ENCODE measurements around the gene ASB14.
"Not testable (repeated sequence)": the region's sequence is repeated elsewhere in the genome, so short reads cannot be mapped to it uniquely, and the experiment has no call there.

Gene ASB14

GRCh38 chr3:57292159-57292896 is at the start of gene ASB14:
Gene ASB14 (minus strand): TSS chr3:57292685. CDS start chr3:57292033, 652 bp downstream.
- no peak for DNase-seq (ENCODE audit: low spot score)

GRCh38 chr3:57339071-57339642 is 46.7 kb upstream of the ASB14 start:
- not testable (repeated sequence) for DNase-seq (ENCODE audit: low spot score)

GRCh38 chr3:57338272-57339070 is 46.0 kb upstream of the ASB14 start:
- DNase-seq (ENCODE audit: low spot score), result not testable (repeated sequence)

- no peak for DNase-seq (ENCODE audit: low spot score)
Measured at GRCh38 chr3:57335283-57335938, 42.9 kb upstream of the ASB14 start.

GRCh38 chr3:57331078-57331610 is 38.7 kb upstream of the ASB14 start:
- no peak for DNase-seq (ENCODE audit: low spot score)

- DNase-seq (ENCODE audit: low spot score), result not testable (repeated sequence)
Measured at GRCh38 chr3:57326498-57326897, 34.0 kb upstream of the ASB14 start.

- DNase-seq (ENCODE audit: low spot score), result no peak
Measured at GRCh38 chr3:57314204-57314603, 21.7 kb upstream of the ASB14 start.

GRCh38 chr3:57309769-57310360 is 17.4 kb upstream of the ASB14 start:
- DNase-seq (ENCODE audit: low spot score), result no peak

GRCh38 chr3:57303520-57303919 is 11.0 kb upstream of the ASB14 start:
- not testable (repeated sequence) for DNase-seq (ENCODE audit: low spot score)

GRCh38 chr3:57298041-57298440 is 5.6 kb upstream of the ASB14 start:
- DNase-seq (ENCODE audit: low spot score), result peak; percentile 13

GRCh38 chr3:57292897-57293526 is 527 bp upstream of the ASB14 start:
- DNase-seq (ENCODE audit: low spot score), result no peak

GRCh38 chr3:57288403-57288802 is 4.1 kb downstream of the ASB14 start:
- DNase-seq (ENCODE audit: low spot score), result no peak

- no peak for DNase-seq (ENCODE audit: low spot score)
Measured at GRCh38 chr3:57287205-57287604, 5.3 kb downstream of the ASB14 start.

- no peak for DNase-seq (ENCODE audit: low spot score)
Measured at GRCh38 chr3:57283334-57283733, 9.2 kb downstream of the ASB14 start.

- DNase-seq (ENCODE audit: low spot score), result peak; percentile 9
Measured at GRCh38 chr3:57281715-57282114, 10.8 kb downstream of the ASB14 start.

GRCh38 chr3:57279685-57280084 is 12.8 kb downstream of the ASB14 start:
- DNase-seq (ENCODE audit: low spot score), result no peak

- no peak for DNase-seq (ENCODE audit: low spot score)
Measured at GRCh38 chr3:57278237-57278636, 14.2 kb downstream of the ASB14 start.

- no peak for DNase-seq (ENCODE audit: low spot score)
Measured at GRCh38 chr3:57275393-57275792, 17.1 kb downstream of the ASB14 start.

GRCh38 chr3:57274845-57275244 is 17.6 kb downstream of the ASB14 start:
- DNase-seq (ENCODE audit: low spot score), result no peak

- no peak for DNase-seq (ENCODE audit: low spot score)
Measured at GRCh38 chr3:57268416-57268815, 24.1 kb downstream of the ASB14 start.

GRCh38 chr3:57261929-57262328 is 30.6 kb downstream of the ASB14 start:
- no peak for DNase-seq (ENCODE audit: low spot score)
